Right cardiac atrium (tissue), 5 donors: Measurements from ENCODE around the gene C16orf95. TPM values are rescaled to one million over a fixed set of nuclear protein-coding genes. Genes with fewer than 3 reads are reported as not detected.

Experiments used
- ATAC-seq, 2 donors: fragments of 200-7000 bp; cut with Tn5 transposase; one replicate each; pipeline versions ENCODE4 v1.8.0 to v1.9.1; 2020; ENCODE audit warnings: moderate library complexity in 2 of 2, mild to moderate bottlenecking in 1 of 2
- DNase-seq, 3 donors: peaks; one replicate each; pipeline ENCODE4 v3.0.0-alpha.2; 2020
- H3K27ac ChIP-seq: one replicate; pipeline ENCODE4 v1.5.1; 2013; ENCODE audit warnings: mild to moderate bottlenecking, low read length, control low read depth, moderate library complexity
- H3K27me3 ChIP-seq: one replicate; pipeline ENCODE4 v1.6.1; 2013; ENCODE audit not compliant: control insufficient read depth, insufficient read depth
- H3K4me1 ChIP-seq: one replicate; pipeline ENCODE4 v1.6.1; 2013; ENCODE audit warnings: low read length; ENCODE audit not compliant: control insufficient read depth, insufficient read depth
- H3K4me3 ChIP-seq: one replicate; pipeline ENCODE4 v1.5.1; 2013; ENCODE audit warnings: low read length, control low read depth
- H3K9me3 ChIP-seq: one replicate; pipeline ENCODE4 v1.6.1; 2013; ENCODE audit warnings: low read length; ENCODE audit not compliant: control insufficient read depth
- WGBS: extraction: QIAGEN DNeasy Blood & Tissue Kit; methylation state at CpG from one replicate; pipeline ENCODE4 v1.1.7; 2013; 5-methylcytosine and 5-hydroxymethylcytosine counted together
- intact Hi-C, 4 donors: fragments of 100-400 bp; cut with DNase I; formaldehyde crosslinking; loops; one replicate each; pipeline versions ENCODE4 v1.11.0 to v1.14.0; 2022 to 2023
- polyA plus RNA-seq: library from polyadenylated mRNA; stranded (reverse); fragments of 200-250 nt; gene quantifications from one replicate; pipeline ENCODE4 v1.2.3, GENCODE V29; 2013
- total RNA-seq, 4 donors: library from RNA; stranded (reverse); fragmentation: NEBNext Ultra II Directional; extraction: Animal tissue kit (Norgen Biotek cat#: 25700); gene quantifications; one replicate each; pipeline ENCODE4 v1.2.1, GENCODE V29; 2021
- donor health status: healthy with polysubstance abuse.
- donor health status: DM: no; HTN: yes; CAD: no.
- donor health status: DM: no; HTN: no; CAD: no.
- donor health status: DM: no; HTN: yes; CAD: no; lungs with severe emphysema.
- donor health status: DM: yes; HTN: yes; CAD: no.

Gene C16orf95
- total and polyA plus RNA-seq, 5 donors, result 3.4 to 5.4 (median 4.7) TPM

GRCh38 chr16:87255866-87256265 lies 61.3 kb downstream of the C16orf95 start:
- H3K27ac ChIP-seq, result no peak overlapping the region
- intact Hi-C loops, result no loop called here
- H3K9me3 ChIP-seq, result no peaks in the 10 kb centered on the region
- no peak overlapping the region for H3K4me3 ChIP-seq
- no peaks in the 10 kb centered on the region for H3K27me3 ChIP-seq
- no peaks in the 10 kb centered on the region for H3K4me1 ChIP-seq
- ATAC-seq, result no peak
- WGBS, result 94% methylated on average over 13 of the region's 13 CpGs
- no peak for DNase-seq

- Histone ChIP-seq H3K4me3 (no peak overlapping the region), H3K9me3 (no peaks in the 10 kb centered on the region), H3K27me3 (no peaks in the 10 kb centered on the region), H3K27ac (no peak overlapping the region), H3K4me1 (no peaks in the 10 kb centered on the region)
- DNase-seq (no peak), ATAC-seq (no peak)
- 86% methylated on average over 9 of the region's 9 CpGs for WGBS
- intact Hi-C loops, result no loop called here
These were observed 62.5 kb downstream of the C16orf95 start for GRCh38 chr16:87254734-87255133.

- DNase-seq (no peak), ATAC-seq (no peak)
- H3K4me3 ChIP-seq, result no peak overlapping the region
- no peaks in the 10 kb centered on the region for H3K27me3 ChIP-seq
- no peak overlapping the region for H3K27ac ChIP-seq
- intact Hi-C loops, result no loop called here
- 92% methylated on average over 10 of the region's 10 CpGs for WGBS
- no peaks in the 10 kb centered on the region for H3K9me3 ChIP-seq
- H3K4me1 ChIP-seq, result no peaks in the 10 kb centered on the region
These were observed 62.9 kb downstream of the C16orf95 start for GRCh38 chr16:87254296-87254695.

GRCh38 chr16:87253536-87253935 lies 63.7 kb downstream of the C16orf95 start:
- Histone ChIP-seq H3K27ac (no peak overlapping the region), H3K27me3 (no peaks in the 10 kb centered on the region), H3K4me1 (no peaks in the 10 kb centered on the region), H3K9me3 (no peaks in the 10 kb centered on the region), H3K4me3 (no peak overlapping the region)
- no peak for ATAC-seq
- DNase-seq, result no peak
- 61% methylated on average over 7 of the region's 7 CpGs for WGBS
- intact Hi-C loops, result no loop called here

Other genes starting within 250 kb of the C16orf95 start
- 10 to 100 TPM; 47.8 to 66.1 (median 57.5) TPM for gene FBXO31, start 66.4 kb upstream of the C16orf95 start, total RNA-seq
- 24.3 TPM for gene FBXO31, start 66.4 kb upstream of the C16orf95 start, polyA plus RNA-seq
- 100 to 1,000 TPM in 3 of 4 donors, 10 to 100 TPM in 1; 87.7 to 114 (median 108) TPM for gene MAP1LC3B, start 74.9 kb upstream of the C16orf95 start, total RNA-seq
- 115 TPM for gene MAP1LC3B, start 74.9 kb upstream of the C16orf95 start, polyA plus RNA-seq
- 10 to 100 TPM; 21.9 to 29.4 (median 23.0) TPM for gene ZCCHC14, start 175.6 kb upstream of the C16orf95 start, total RNA-seq
- 11.1 TPM for gene ZCCHC14, start 175.6 kb upstream of the C16orf95 start, polyA plus RNA-seq